Activated T-helper 1 cell treated with anti-CD3 and anti-CD28 coated beads, Interleukin-2, amount 50 U/mL, for 16 hours (primary cell): ENCODE data around the gene SLC66A1.
"Not testable (repeated sequence)": the region's sequence is repeated elsewhere in the genome, so short reads cannot be mapped to it uniquely, and the experiment has no call there.

Experiments
- DNase-seq, 2 donors: peaks; one replicate each; pipeline ENCODE4 v3.0.0-alpha.2; 2020; ENCODE audit warnings: low read depth in 1 of 2, low spot score in 1 of 2

The SLC66A1 gene, protein sequence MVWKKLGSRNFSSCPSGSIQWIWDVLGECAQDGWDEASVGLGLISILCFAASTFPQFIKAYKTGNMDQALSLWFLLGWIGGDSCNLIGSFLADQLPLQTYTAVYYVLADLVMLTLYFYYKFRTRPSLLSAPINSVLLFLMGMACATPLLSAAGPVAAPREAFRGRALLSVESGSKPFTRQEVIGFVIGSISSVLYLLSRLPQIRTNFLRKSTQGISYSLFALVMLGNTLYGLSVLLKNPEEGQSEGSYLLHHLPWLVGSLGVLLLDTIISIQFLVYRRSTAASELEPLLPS

DNA sequence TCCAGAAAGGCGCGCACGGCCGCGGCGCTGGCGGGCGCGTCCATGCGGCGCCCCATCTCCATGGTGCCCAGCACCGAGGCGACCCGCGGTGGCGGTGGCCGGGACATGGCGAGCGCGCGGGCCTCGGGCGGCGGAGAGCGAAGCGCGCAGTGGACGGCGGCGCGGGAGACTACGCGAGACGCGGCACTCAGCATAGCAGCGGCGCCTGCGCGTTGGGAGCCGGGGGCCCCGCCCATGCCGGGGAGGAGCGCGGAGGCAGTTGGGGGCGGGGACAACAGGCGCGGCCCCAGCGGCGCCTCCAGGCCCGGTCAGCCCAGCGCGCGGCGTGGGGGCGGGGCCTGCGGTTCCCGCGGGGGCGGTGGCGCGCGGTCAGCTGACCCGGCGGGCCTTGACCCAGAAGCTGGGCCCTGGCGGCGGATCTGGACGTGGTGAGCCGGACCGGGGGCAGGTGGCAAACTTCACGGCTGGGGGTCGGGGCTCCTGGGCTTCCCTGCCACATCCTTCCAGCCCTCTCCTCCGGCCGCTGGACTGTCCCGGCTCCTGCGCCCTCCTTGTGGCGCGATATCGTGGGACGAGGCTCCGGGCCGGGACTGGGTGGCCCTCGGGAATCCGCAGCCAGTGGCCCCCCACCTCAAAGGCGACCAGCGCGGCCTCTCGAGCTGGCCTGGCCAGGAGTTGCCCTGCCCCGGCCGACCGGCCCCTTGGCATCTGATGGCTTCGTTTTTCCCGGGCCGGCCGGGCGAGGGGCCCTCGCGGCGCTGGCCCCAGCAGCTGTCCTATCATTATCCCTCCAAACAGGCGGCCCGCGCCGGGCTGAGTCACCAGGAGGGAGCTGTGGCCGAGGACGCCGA, at the start of gene SLC66A1, which contains the start of gene AKR7A2:
SLC66A1 (plus strand) TSS at position 396 of the 851 bp plus-strand sequence. CDS start 5,352 bp downstream, outside the sequence.
AKR7A2 (minus strand) TSS at position 214 of the 851 bp plus-strand sequence; CDS start at position 194, 20 bp downstream.
- DNase-seq = peak; percentile 72 to 84

DNA sequence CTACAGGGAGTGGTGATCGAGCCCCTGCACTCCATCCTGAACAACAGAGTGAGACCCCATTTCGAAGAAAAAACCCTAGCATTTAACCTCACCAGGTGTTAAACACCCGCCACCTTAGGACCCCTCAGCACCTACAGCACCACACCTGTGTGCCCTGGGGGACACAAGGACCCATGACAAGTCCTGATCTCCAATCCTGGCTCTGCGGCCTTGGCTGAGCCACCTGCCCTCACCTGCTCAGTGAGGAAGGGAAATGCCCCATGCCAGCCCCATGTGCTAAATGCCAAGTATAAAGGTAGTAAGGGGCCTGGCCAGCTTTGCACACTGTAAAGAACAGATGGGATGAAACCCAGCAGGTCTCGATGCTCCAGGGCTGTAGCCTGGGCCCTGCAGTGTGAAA, 49.4 kb upstream of the SLC66A1 start:
- no peak for DNase-seq

DNA sequence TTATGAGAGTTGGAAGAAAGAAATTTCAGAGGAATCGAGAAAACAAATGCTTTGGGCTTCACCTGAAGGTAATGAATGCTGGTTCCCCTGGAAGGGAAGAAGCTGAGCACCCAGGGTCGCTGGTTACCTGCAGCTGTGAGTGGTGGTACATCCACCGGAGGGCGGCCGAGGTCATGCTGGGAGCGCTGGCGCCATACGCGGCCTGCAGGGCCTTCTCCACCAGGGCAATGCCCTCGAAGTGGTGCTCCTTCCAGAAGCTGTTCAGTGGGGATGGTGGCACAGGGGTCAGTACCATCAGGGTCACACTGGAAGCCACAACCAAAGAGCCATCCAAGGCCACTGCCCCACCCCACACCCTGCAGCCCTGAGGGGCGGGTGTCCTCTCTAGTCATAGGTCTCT, 43.7 kb upstream of the SLC66A1 start:
- DNase-seq = no peak

DNA sequence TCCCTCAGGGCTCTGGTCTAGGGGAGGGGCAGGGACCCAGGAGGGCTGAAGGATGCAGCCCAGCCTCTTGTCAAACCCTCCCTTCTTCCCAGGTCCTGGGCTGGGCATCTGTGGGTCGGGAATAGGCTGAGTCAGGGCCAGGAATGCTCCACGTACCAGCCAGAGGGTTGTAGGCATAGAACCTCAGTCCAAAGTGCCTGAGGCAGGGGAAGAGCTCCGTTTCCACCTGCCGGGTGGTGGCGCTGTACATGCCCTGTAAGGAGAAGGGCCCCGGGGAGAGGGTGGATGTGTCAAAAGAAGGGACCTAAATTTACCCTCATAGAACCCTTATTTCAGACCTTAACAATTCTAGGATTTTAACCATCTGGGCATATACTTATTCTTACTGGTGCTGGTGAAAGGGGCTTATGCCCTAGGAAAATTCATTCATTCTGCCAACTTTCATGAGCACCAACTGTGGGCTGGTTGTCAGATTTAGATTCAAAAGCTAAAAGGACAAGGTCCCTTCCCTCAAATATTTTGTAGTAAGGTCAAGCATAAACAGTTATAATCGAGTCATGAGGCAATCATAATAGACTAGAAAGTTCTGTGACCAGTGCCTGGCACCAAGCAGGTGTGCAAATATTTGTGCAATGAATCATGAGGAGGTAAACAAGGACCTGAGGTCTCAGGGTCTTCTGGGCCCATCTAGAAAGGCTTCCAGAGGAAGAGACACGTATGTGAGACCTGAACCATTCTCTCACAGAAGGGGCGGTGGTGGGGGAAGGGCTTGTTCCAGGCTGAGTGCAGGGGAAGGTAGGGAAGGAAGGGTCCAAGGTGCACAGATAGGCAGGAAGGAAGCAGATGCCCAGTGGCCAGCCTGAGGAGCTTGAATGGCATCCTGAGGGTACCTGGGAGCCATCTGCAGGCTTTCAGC, 42.4 kb upstream of the SLC66A1 start:
- DNase-seq = not testable (repeated sequence)

DNA sequence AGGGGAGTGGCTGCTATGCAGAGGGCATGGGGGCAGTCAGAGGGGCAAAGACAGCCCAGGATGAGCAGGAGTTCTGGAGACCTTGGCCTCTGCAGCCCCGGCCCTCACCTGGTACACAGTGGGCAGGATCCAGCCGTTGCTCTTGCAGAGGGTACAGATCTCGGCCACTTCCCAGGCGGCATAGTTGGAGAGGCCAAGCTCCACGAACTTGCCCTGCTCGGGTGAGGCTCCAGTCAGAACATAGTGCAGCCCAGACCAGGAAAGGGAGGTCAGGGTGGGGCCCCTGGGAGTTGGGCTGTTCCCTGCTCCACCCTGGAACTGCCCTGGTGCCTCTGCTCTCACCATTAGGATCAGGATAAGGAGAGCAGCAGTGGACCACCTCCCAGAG, 41.8 kb upstream of the SLC66A1 start:
- DNase-seq = not testable (repeated sequence)

DNA sequence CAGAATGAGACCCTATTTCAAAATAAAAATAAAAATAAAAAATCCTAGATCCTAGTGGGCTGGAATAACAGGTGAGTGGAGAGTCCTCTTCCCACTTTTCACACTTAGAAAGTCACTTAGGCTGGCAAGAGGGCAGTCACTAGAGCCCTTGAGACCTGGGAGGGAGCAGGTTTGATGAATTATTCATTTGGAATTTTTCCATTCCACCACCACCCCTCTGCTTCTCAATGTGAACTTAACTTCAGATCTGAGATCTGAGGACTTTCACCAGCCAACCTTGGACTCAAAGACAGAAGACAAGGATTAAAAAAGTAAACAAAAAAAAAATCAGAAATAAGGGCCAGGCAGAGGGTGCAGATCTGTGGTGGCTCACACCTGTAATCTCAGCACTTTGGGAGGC, 40.1 kb upstream of the SLC66A1 start:
- no peak for DNase-seq

DNA sequence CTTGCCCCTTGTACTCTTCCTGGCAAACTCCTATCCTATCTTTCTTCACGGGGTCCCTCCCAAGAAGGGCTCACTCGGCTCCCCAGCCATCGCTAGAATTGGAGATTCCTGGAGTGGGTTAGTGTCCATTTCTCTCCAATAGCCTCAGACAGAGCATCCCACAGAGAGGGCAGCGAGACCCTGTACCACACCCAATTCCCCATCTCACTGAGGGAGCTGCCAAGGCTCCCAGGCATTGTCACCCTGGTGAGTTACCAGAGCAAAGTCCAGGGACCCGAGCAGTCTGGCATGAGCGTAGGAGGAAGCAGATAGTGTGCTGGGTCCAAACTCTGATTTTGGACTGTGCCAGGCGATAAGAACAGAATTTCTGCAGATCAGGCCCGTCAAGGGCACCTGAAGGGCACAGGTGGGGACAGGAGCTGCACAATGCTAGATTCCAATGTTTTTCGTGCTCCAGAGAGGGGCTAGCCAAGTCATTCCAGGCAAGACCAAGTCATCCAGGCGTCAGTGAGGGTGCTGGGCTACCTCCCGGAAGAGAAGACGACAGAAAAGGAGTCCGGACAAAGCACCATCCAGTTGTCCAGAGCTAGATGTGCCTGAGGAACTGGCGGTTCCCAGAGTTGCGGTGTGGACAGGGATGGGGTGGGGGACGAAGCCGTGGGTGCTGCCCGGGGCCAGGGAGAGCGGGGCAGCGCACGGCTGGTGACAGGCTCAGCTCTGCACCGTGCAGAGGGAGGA, 38.9 kb upstream of the SLC66A1 start:
- DNase-seq = no peak

DNA sequence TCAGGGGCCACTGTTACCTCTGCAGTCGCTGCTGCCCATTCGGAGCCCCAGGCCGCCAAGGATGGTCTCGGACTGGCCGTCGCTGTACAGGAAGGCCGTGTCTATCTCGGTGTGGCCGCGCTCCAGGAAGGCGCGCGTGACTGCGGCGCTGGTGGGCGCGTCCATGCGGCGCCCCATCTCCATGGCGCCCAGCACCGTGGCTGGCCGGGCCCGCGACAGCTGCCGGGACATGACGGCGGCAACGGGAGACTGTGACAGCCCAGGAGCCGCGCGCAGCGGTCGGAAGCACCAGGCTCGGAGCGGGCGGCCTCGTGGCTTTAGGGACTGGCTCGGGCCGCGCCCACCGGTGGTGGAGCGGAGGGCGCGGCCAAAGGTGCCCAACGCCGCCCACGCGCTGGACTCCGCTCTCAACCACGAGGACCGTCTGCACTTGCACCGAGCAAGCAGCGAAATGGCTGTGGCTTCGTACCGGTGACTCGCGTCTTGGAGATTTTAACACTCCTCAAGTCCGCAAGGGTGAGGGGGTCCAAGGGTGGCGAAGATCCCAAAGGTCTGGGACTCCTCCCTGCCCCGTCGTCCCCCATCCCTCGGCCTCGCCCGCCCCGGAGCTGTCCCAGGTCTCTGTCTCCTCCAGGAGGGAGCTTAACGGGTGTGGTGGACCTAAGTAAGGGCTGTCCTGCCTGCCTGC, 38.1 kb upstream of the SLC66A1 start:
- DNase-seq = not testable (repeated sequence)

DNA sequence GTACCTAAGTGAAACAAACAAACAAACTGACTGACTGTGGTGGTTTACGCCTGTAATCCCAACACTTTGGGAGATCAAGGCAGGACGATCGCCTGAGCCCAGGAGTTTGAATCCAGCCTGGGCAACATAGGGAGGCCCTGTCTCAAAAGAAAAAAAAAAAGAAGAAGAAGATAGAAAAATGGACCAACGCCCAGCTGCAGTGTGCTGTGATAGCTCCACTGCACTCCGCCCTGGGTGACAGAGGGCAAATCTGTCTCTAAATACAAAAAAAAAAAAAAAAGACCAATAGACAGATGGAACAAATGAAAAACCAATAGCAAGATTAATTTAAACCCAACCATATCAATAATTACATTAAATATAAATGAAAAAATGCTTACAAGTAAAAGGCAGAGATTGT, 37.5 kb upstream of the SLC66A1 start:
- no peak for DNase-seq

DNA sequence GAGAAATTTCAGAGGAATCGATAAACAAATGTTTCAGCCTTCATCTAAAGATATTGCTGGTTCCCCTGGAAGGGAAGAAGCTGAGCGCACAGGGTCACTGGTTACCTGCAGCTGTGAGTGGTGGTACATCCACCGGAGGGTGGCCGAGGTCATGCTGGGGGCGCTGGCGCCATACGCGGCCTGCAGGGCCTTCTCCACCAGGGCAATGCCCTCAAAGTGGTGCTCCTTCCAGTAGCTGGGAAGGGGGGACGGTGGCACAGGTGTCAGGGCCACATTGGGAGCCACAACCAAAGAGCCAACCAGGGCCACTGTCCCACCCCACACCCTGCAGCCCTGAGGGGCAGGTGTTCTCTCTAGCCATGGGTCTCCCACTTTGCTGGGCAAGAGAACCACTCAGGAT, 28.2 kb upstream of the SLC66A1 start:
- no peak for DNase-seq

DNA sequence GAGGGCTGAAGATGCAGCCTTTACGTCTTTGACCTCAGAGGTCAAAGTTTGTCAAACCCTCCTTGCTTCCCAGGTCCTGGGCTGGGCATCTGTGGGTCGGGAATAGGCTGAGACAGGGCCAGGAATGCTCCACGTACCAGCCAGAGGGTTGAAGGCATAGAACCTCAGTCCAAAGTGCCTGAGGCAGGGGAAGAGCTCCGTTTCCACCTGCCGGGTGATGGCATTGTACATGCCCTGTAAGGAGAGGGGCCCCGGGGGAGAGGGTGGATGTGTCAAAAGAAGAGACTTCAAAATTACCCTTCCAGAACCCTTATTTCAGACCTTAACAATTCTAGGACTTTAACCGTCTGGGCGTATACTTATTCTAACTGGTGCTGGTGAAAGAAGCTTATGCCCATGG, 27.2 kb upstream of the SLC66A1 start:
- DNase-seq = no peak

DNA sequence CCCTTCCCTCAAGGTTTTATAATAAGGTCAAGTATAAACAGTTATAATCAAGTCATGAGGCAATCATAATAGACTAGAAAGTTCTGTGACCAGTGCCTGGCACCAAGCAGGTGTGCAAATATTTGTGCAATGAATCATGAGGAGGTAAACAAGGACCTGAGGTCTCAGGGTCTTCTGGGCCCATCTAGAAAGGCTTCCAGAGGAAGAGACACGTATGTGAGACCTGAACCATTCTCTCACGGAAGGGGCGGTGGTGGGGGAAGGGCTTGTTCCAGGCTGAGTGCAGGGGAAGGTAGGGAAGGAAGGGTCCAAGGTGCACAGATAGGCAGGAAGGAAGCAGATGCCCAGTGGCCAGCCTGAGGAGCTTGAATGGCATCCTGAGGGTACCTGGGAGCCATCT, 26.8 kb upstream of the SLC66A1 start:
- DNase-seq = not testable (repeated sequence)

DNA sequence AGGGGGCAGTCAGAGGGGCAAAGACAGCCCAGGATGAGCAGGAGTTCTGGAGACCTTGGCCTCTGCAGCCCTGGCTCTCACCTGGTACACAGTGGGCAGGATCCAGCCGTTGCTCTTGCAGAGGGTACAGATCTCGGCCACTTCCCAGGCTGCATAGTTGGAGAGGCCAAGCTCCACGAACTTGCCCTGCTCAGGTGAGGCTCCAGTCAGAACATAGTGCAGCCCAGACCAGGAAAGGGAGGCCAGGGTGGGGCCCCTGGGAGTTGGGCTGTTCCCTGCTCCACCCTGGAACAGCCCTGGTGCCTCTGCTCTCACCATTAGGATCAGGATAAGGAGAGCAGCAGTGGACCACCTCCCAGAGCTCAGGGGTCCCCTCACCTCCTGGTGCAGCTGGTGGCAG, 26.3 kb upstream of the SLC66A1 start:
- not testable (repeated sequence) for DNase-seq

DNA sequence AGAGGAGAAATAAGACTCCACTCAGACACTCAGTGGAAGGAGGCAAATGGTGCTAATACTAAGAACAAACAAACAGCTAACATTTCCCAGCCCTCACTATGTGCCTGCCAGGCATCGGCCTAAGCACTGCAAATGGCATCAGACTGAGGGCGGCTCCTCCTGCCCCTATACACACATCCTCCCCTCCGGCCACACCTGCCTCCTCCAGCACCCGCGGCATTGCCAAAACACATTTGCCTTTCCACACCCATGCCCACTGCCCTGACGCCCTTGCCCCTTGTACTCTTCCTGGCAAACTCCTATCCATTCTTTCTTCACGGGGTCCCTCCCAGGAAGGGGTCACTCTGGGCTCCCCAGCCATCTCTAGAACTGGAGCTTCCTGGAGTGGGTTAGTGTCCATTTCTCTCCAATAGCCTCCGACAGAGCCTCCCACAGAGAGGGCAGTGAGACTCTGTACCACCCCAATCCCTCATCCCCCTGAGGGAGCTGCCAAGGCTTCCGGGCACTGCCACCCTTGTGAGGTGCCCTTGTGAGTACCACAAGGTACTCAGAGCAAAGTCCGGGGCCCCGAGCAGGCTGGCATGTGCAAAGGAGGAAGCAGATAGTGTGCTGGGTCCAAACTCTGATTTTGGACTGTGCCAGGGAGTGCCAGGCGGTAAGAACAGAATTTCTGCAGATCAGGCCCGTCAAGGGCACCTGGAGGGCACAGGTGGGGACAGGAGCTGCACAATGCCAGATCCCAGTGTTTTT, 24.5 kb upstream of the SLC66A1 start:
- DNase-seq = no peak

DNA sequence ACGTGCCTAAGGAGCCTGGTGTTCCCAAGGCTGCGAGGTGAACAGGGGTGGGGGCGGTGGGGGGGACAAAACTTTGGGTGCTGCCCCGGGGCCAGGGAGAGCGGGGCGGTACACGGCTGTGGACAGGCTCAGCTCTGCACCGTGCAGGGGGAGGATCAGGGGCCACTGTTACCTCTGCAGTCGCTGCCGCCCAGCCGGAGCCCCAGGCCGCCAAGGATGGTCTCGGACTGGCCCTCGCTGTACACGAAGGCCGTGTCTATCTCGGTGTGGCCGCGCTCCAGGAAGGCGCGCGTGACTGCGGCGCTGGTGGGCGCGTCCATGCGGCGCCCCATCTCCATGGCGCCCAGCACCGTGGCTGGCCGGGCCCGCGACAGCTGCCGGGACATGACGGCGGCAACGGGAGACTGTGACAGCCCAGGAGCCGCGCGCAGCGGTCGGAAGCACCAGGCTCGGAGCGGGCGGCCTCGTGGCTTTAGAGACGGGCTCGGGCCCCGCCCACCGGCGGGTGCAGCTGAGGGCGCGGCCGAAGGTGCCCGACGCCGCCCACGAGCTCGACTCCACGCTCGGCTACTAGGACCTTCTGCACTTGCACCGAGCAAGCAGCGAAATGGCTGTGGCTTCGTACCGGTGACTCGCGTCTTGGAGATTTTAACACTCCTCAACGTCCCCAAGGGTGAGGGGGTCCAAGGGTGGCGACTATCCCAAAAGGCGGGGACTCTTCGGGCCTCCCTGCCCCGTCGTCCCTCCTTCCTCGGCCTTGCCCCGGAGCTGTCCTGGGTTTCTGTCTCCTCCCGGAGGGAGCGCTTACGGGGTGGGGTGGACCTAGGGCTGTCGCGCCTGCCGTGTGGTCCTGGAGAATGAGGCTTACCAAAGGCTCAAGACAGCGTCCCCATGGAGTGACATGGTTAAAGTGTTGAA, 23.5 kb upstream of the SLC66A1 start, which contains the start of gene AKR7A3:
AKR7A3 (minus strand) TSS at position 447 of the 918 bp plus-strand sequence; CDS start at position 386, 61 bp downstream.
- peak; percentile 22 to 37 for DNase-seq

DNA sequence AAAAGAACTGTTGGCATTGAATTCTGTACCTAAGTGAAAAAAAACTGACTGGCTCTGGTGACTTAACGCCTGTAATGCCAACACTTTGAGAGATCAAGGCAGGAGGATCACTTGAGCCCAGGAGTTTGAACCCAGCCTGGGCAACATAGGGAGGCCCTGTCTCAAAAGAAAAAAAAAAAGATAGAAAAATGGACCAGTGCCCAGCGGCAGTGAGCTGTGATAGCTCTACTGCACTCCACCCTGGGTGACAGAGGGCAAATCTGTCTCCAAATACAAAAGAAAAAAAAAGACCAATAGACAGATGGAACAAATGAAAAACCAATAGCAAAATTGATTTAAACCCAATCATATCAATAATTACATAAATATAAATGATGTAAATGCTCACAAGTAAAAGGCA, 22.9 kb upstream of the SLC66A1 start:
- no peak for DNase-seq

DNA sequence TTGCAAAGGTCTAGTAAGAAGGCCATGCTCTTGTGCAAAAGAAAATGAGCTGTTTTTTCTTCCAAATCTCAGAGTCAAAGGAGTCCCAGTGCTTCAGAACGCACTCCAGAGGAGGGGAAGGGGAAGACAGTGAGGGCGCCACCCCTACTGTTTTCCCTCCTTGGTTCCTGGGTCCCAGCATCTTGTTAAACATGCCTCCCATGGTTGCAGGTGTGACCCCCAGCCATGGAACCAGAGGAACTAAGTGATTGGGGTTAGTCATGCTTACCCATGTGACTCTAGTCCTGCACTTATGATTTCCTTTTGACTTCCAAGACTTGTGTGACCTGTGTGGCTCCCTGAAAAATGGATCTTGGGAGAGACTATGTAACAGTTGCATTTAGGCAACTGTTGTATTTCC, 17.5 kb upstream of the SLC66A1 start:
- DNase-seq = no peak

DNA sequence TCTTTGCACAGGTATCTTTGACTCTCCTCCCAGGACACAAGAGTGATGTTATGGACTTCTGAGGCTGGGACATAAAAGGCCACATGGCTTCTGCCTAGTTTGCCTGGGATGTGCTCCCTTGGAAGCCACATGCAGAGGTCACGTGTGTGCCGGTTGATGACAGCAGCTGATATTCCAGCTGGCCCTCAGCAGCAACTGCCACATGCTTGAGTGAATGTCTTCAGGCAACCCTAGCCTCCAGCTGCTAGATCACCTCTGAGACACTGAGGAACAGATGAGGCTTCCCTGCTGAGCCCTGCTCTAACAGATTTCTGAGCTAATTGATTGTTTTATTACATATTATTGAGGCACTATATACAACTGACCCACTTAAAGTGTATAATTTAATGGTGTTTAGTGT, 11.9 kb upstream of the SLC66A1 start:
- no peak for DNase-seq
